ENCODE data around the gene AURKA. TPM values are rescaled to one million over a fixed set of nuclear protein-coding genes. Genes with fewer than 3 reads are reported as not detected.

AURKA gene
- polyA plus RNA-seq, result 1 to 10 TPM in 1 of 3 donors, under 1 TPM in 2; 0.79 to 1.3 (median 0.92) TPM

DNA sequence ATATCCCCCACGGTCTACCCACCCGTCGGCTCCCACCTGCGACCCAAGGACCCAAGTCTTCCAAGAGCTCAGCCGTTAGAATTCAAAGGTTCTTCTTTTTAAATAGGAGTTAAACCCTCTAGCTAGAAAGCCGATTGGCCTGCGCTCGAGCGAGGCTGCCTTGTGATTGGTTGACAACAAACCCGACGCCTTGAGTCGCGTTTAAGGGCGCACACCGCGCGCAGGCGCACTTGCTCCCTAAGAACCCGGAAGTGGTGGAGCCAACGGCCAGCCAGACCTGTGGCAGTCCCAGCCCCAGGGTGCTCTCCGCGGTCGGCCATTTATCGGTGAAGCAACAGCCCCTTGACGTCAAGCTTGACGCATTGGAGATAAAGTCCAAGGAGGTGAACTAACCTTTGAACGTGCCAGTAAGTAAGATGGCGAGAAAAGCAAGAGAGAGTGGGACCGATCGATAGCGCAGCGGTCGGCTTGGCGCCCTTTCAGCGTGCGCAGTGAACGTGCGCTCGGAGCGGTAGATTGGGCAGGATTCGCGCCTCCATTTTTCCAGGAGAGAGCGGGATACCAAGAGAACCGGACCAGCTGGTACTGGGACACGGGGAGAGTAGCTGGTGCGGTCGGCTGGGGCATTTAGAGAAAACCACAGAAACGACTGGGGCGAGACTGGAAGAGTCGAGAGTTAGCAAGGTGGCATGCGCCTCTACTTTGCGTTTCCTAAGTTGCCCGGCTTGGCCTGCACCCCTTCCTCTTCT, at the start of gene AURKA, which contains the start of gene CSTF1:
TSS of gene AURKA (minus strand) at position 84 of the 749 bp plus-strand sequence. CDS start 4,018 bp downstream, outside the sequence.
TSS of gene CSTF1 (plus strand) at position 514 of the 749 bp plus-strand sequence. CDS start 2,908 bp downstream, outside the sequence.
- WGBS, 3 donors, result 0% methylated on average over 53 of the region's 53 CpGs
- peak within 1 kb of the TSS; percentile 61 for H3K27ac ChIP-seq (ENCODE audit: low read depth, low read length)

- WGBS, 3 donors, result 63 to 67% (median 66%) methylated on average over 4 of the region's 4 CpGs
- H3K27ac ChIP-seq (ENCODE audit: low read depth, low read length), result no peak overlapping the region
Measured at GRCh38 chr20:56440346-56441007, 48.5 kb upstream of the AURKA start.

GRCh38 chr20:56439771-56440291, 47.8 kb upstream of the AURKA start:
- 34 to 56% (median 37%) methylated on average over 5 of the region's 5 CpGs for WGBS, 3 donors
- no peak overlapping the region for H3K27ac ChIP-seq (ENCODE audit: low read depth, low read length)

GRCh38 chr20:56438284-56438683, 46.3 kb upstream of the AURKA start:
- no peak overlapping the region for H3K27ac ChIP-seq (ENCODE audit: low read depth, low read length)
- WGBS, 3 donors, result 92 to 97% (median 96%) methylated on average over 4 of the region's 4 CpGs

DNA sequence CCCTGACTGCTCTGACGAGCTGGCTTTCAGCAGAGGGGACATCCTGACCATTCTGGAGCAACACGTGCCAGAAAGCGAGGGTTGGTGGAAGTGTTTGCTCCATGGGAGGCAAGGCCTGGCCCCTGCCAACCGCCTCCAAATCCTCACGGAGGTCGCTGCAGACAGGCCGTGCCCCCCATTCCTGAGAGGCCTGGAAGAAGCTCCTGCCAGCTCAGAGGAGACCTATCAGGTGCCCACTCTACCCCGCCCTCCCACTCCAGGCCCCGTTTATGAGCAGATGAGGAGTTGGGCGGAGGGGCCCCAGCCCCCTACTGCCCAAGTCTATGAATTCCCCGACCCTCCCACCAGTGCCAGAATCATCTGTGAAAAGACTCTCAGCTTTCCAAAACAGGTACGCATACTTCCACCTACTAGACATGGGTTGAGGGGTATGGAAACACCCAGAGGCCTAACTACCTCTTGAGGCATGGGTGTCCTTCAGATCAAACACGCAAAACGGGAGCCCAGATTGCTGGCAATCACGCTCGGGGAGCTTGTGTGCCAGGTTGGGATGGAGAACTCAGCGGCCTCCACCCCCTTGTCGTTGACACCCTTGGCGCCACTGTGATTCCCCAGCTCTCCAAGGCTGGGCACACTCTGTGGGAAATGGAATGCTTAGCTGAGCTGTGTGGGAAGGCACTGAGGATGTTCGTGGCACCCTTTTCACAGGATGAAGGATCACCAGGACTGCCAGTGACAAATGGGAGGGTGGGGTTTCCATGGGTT, 45.4 kb upstream of the AURKA start:
- no peak overlapping the region for H3K27ac ChIP-seq (ENCODE audit: low read depth, low read length)
- WGBS, 3 donors, result 84 to 94% (median 94%) methylated on average over 20 of the region's 20 CpGs

DNA sequence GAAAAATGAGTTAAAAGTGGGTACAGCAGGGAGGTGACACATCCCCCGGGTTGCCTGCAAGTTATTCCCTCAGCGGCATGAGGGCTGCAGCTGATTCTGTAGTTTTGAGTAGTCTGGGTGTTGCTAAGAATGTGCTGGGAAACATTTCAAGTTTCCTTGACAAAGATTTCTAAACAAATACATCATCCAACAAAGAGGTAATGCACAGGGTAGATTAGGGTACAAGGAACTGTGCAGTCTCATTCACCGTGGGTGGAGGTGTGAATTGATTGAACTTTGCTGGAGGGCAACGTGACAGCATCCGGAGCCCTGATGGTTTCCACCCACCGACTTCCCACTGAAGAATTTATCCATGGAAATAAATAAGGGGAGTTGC, 41.9 kb upstream of the AURKA start:
- no peak overlapping the region for H3K27ac ChIP-seq (ENCODE audit: low read depth, low read length)

GRCh38 chr20:56433221-56433879, 41.3 kb upstream of the AURKA start:
- 55 to 72% (median 64%) methylated on average over 3 of the region's 3 CpGs for WGBS, 3 donors
- no peak overlapping the region for H3K27ac ChIP-seq (ENCODE audit: low read depth, low read length)

More for the DNA sequence above, 41.9 kb upstream of the AURKA start:
- 37 to 51% (median 47%) methylated on average over 6 of the region's 6 CpGs for WGBS, 3 donors

DNA sequence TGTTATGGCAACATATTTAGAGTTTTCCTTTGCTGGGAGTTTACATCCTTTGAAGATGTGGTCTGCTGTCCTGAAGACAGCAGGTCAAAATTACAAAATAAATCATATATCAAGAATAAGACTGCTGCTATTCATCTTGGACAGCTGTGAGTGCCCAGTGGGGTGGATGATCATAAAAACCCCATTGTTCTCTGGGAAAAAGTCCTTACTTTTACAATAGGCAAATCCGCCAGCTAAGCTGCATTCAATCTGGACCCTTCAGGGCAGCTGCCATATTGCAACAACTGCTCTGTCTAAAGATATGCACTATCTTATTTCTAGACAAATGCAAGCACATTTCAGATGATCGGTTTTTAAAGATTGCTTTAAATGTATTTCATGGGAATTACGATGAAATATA, 39.5 kb upstream of the AURKA start:
- 79 to 97% (median 91%) methylated on average over 3 of the region's 3 CpGs for WGBS, 3 donors
- H3K27ac ChIP-seq (ENCODE audit: low read depth, low read length), result no peak overlapping the region

GRCh38 chr20:56430957-56431356, 38.9 kb upstream of the AURKA start:
- no peak overlapping the region for H3K27ac ChIP-seq (ENCODE audit: low read depth, low read length)
- 68 to 88% (median 86%) methylated on average over 1 of the region's 1 CpG for WGBS, 3 donors

- WGBS, 3 donors, result 62 to 80% (median 75%) methylated on average over 4 of the region's 4 CpGs
- no peak overlapping the region for H3K27ac ChIP-seq (ENCODE audit: low read depth, low read length)
Measured at GRCh38 chr20:56430461-56430860, 38.4 kb upstream of the AURKA start.

GRCh38 chr20:56429941-56430340, 37.9 kb upstream of the AURKA start:
- H3K27ac ChIP-seq (ENCODE audit: low read depth, low read length), result no peak overlapping the region

GRCh38 chr20:56429502-56429901, 37.5 kb upstream of the AURKA start:
- no peak overlapping the region for H3K27ac ChIP-seq (ENCODE audit: low read depth, low read length)
- whole genome bisulfite sequencing, 3 donors, result 43 to 50% (median 45%) methylated on average over 6 of the region's 6 CpGs

More at GRCh38 chr20:56429941-56430340, 37.9 kb upstream of the AURKA start:
- WGBS, 3 donors, result 40 to 55% (median 47%) methylated on average over 4 of the region's 4 CpGs

- 63 to 70% (median 69%) methylated on average over 8 of the region's 8 CpGs for WGBS, 3 donors
- no peak overlapping the region for H3K27ac ChIP-seq (ENCODE audit: low read depth, low read length)
Measured at GRCh38 chr20:56428881-56429280, 36.9 kb upstream of the AURKA start.

DNA sequence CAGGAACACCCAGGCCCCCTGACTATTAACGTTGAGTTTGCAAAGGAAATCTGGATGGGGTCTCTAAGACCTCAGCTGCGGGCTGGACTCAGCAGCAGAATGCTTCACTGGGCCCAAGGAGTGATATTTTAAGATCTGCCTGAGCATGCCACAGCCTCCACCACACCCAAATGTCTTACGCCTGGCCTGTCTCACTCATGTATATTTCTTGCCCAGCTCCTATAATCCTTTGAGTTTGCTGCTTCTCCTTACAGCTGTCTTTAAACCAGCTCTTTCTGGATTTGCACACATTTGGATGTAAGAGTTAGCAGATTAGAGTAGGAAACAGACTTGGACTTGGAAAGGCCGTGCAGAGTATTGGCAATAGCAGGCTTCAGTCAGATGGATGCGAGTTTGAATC, 36.4 kb upstream of the AURKA start:
- WGBS, 3 donors, result 75 to 89% (median 88%) methylated on average over 5 of the region's 5 CpGs
- H3K27ac ChIP-seq (ENCODE audit: low read depth, low read length), result no peak overlapping the region

DNA sequence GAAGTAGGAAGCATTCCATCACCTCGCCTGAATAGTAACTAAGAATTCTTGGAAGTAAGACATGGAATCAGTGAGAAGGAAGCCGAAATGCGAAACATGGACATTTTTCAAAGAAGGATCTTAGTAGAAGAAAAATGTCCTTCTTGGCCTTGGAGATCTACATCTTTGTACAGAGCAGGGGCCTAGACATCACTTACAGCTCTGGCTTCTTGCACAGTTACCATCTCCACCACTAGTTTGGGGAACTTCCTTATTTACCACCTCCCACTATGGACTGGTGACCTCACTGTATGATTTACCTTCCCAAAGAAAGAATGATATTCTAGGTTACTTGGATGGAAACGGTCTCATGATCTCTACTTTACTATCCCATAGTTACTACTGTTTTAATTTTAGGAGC, 35.8 kb upstream of the AURKA start:
- WGBS, 3 donors, result 69 to 73% (median 69%) methylated on average over 4 of the region's 4 CpGs
- H3K27ac ChIP-seq (ENCODE audit: low read depth, low read length), result no peak overlapping the region

- no peak overlapping the region for H3K27ac ChIP-seq (ENCODE audit: low read depth, low read length)
Measured at GRCh38 chr20:56426926-56427325, 34.9 kb upstream of the AURKA start.

GRCh38 chr20:56426026-56426425, 34.0 kb upstream of the AURKA start:
- 88 to 93% (median 93%) methylated on average over 9 of the region's 9 CpGs for WGBS, 3 donors

DNA sequence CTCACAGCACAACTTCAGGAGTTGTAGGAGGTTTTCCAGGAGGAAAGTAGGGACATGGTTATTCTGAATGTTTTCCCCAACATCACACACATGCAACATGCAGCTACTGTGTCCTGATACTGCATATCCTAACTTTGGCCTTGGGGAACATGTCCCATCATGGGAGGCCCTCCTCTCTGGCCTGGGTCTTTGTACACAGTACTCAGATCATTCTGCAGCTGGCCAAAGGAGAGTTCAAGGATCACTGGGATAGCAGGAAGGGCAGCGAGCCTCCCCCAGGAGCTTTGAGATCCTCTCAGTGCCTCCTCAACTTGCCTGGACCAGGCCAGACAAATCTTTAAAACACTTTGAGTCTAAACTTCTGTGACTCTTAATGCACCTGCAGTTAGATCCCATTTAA, 32.9 kb upstream of the AURKA start:
- 80 to 90% (median 85%) methylated on average over 1 of the region's 1 CpG for WGBS, 3 donors
- no peak overlapping the region for H3K27ac ChIP-seq (ENCODE audit: low read depth, low read length)

More at GRCh38 chr20:56426026-56426425, 34.0 kb upstream of the AURKA start:
- H3K27ac ChIP-seq (ENCODE audit: low read depth, low read length), result no peak overlapping the region

All from adipose tissue (tissue), 3 donors.